ENCODE results near the gene FN1.

DNA sequence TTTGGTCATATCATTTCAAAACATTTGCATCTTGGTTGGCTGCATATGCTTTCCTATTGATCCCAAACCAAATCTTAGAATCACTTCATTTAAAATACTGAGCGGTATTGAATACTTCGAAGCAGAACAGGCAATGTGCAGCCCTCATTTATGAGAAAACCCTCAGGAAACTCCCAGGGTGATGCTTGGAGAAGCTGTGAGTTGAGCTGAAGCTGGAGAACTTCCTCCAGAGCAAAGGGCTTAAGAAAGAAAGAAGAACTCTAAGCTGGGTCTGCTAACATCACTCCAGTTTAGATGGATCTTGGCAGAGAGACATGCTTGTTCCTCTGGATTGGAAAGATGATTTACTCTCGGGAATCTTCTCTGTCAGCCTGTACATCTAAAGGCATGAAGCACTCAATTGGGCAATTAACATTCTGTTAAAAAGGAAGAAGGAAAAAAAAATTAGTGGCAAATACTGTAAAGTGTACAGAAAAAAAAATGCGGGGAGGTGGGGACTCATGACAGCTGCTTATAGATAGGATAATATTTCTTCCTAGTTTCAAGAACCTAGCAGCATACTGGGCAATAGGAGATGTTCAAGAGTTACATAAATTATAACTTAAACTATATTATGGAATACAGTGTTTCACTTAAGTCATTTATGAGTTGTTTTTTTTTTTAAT, 74.5 kb downstream of the FN1 start:
- TF ChIP-seq, protein P1, sequence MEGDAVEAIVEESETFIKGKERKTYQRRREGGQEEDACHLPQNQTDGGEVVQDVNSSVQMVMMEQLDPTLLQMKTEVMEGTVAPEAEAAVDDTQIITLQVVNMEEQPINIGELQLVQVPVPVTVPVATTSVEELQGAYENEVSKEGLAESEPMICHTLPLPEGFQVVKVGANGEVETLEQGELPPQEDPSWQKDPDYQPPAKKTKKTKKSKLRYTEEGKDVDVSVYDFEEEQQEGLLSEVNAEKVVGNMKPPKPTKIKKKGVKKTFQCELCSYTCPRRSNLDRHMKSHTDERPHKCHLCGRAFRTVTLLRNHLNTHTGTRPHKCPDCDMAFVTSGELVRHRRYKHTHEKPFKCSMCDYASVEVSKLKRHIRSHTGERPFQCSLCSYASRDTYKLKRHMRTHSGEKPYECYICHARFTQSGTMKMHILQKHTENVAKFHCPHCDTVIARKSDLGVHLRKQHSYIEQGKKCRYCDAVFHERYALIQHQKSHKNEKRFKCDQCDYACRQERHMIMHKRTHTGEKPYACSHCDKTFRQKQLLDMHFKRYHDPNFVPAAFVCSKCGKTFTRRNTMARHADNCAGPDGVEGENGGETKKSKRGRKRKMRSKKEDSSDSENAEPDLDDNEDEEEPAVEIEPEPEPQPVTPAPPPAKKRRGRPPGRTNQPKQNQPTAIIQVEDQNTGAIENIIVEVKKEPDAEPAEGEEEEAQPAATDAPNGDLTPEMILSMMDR (conservative IDR thresholded peaks at IDR 0.05; ENCODE audit: low read length), result no peak
- TF ChIP-seq EZH2phosphoT487 (IDR thresholded peaks at IDR 0.05; ENCODE audit: borderline replicate concordance), result no peak
